SK-N-SH treated with all-trans-retinoic acid at 6 μM for 48 hours (cell line): ENCODE data around the gene PDS5B.

Experiments
- ATAC-seq: fragments of 200-7000 bp; cut with Tn5 transposase; 3 replicates; pipeline ENCODE4 v1.9.1; 2020; ENCODE audit warnings: mild to moderate bottlenecking, moderate library complexity
- ARNTL ChIP-seq: fragments of 450-650 bp; formaldehyde crosslinking; IDR thresholded peaks from 2 replicates; pipeline ENCODE4 v1.5.0; 2020; ENCODE audit warnings: low read depth, mild to moderate bottlenecking, moderate library complexity, borderline replicate concordance
- BACH2 ChIP-seq: fragments of 250-450 bp; sonication (Bioruptor Pico); IDR thresholded peaks from 2 replicates; pipeline ENCODE4 v1.9.0; 2021; ENCODE audit warnings: mild to moderate bottlenecking, borderline replicate concordance
- CREB5 ChIP-seq: fragments of 250-450 bp; sonication (Bioruptor Pico); IDR thresholded peaks from 2 replicates; pipeline ENCODE4 v1.5.1; 2020; ENCODE audit warnings: low read depth, mild to moderate bottlenecking, moderate library complexity
- OSR1 ChIP-seq: fragments of 250-450 bp; sonication (Bioruptor Pico); IDR thresholded peaks from 2 replicates; pipeline ENCODE4 v1.8.0; 2022; ENCODE audit warnings: moderate library complexity, mild to moderate bottlenecking, inconsistent platforms
- PATZ1 ChIP-seq: fragments of 250-450 bp; sonication (Bioruptor Pico); IDR thresholded peaks from 2 replicates; pipeline ENCODE4 v1.8.0; 2020; ENCODE audit warnings: mild to moderate bottlenecking, moderate library complexity, borderline replicate concordance
- POU6F1 ChIP-seq: fragments of 250-450 bp; sonication (Bioruptor Pico); IDR thresholded peaks from 2 replicates; pipeline ENCODE4 v1.8.0; 2021; ENCODE audit warnings: low read depth, mild to moderate bottlenecking, moderate library complexity, borderline replicate concordance
- PPARA ChIP-seq: fragments of 250-450 bp; sonication (Bioruptor Pico); IDR thresholded peaks from 2 replicates; pipeline ENCODE4 v1.5.0; 2020; ENCODE audit warnings: mild to moderate bottlenecking, borderline replicate concordance
- RARB ChIP-seq: fragments of 250-450 bp; sonication (Bioruptor Pico); IDR thresholded peaks from 2 replicates; pipeline ENCODE4 v1.8.0; 2021; ENCODE audit warnings: mild to moderate bottlenecking, moderate library complexity
- TCF4 ChIP-seq: fragments of 250-450 bp; sonication (Bioruptor Pico); IDR thresholded peaks from 2 replicates; pipeline ENCODE4 v1.8.0; 2021; ENCODE audit warnings: mild to moderate bottlenecking, moderate library complexity, borderline replicate concordance
- TOX ChIP-seq: fragments of 250-450 bp; sonication (Bioruptor Pico); IDR thresholded peaks from 2 replicates; pipeline ENCODE4 v1.8.0; 2021; ENCODE audit warnings: mild to moderate bottlenecking, moderate library complexity, borderline replicate concordance
- TSHZ2 ChIP-seq: fragments of 250-450 bp; sonication (Bioruptor Pico); IDR thresholded peaks from 2 replicates; pipeline ENCODE4 v1.5.0; 2020; ENCODE audit warnings: mild to moderate bottlenecking, moderate library complexity
- ZNF8 ChIP-seq: fragments of 450-650 bp; formaldehyde crosslinking; IDR thresholded peaks from 2 replicates; pipeline ENCODE4 v1.5.0; 2020; ENCODE audit warnings: mild to moderate bottlenecking, moderate library complexity

Gene PDS5B

GRCh38 chr13:32802159-32802558 lies 215.9 kb downstream of the PDS5B start:
- no peak for ATAC-seq
- TF ChIP-seq PATZ1 (CRISPR knock-in tag) (no peak), TCF4 (CRISPR knock-in tag) (no peak), ARNTL (no peak), TSHZ2 (CRISPR knock-in tag) (no peak)
- TF ChIP-seq, all 23 proteins: peak for 0

- TF ChIP-seq BACH2 (CRISPR knock-in tag), result no peak
- TF ChIP-seq POU6F1 (CRISPR knock-in tag), result no peak
- no peak for TF ChIP-seq PPARA (CRISPR knock-in tag)
- no peak for TF ChIP-seq CREB5 (CRISPR knock-in tag)
- no peak for TF ChIP-seq ARNTL
- no peak for TF ChIP-seq PATZ1 (CRISPR knock-in tag)
- no peak for TF ChIP-seq OSR1
- TF ChIP-seq TSHZ2 (CRISPR knock-in tag), result no peak
- TF ChIP-seq ZNF8 (CRISPR knock-in tag), result no peak
- no peak for TF ChIP-seq RARB
- TF ChIP-seq, all 23 proteins: peak for 0
- ATAC-seq, result peak; percentile 48; the same call in 2 of the 3 replicates
Measured at GRCh38 chr13:32804673-32805230, 218.5 kb downstream of the PDS5B start.

- peak; percentile 58; the same call in 2 of the 3 replicates for ATAC-seq
- TF ChIP-seq TSHZ2 (CRISPR knock-in tag) (no peak), TOX (0 out of 2 replicates have a peak, but pooled peaks have one; percentile 34)
Measured at GRCh38 chr13:32811297-32811800, 225.1 kb downstream of the PDS5B start.
